DND-41 (cell line): ENCODE data around the gene S100A16.

Experiments
- CTCF ChIP-seq: IDR thresholded peaks from 2 replicates; pipeline ENCODE4 v1.5.1; 2012; ENCODE audit warnings: borderline replicate concordance, low read length, moderate library complexity, mild to moderate bottlenecking; ENCODE audit not compliant: poor library complexity, severe bottlenecking; ENCODE audit errors: extremely low read depth
- EZH2 ChIP-seq: IDR thresholded peaks from 3 replicates; pipeline ENCODE4 v1.6.1; 2012; ENCODE audit warnings: borderline replicate concordance, low read depth, mild to moderate bottlenecking, moderate library complexity, low read length, inconsistent platforms; ENCODE audit not compliant: severe bottlenecking

GRCh38 chr1:153568367-153569099 lies 44.4 kb downstream of the S100A16 start:
- TF ChIP-seq CTCF (peak; percentile 99), EZH2 (no peak)
